ENCODE results near the gene SARDH. TPM values are rescaled to one million over a fixed set of nuclear protein-coding genes. Genes with fewer than 3 reads are reported as not detected.

The SARDH gene
- total RNA-seq, 6 experiments from 2014 or later, result 67.3 to 183 (median 101) TPM

- ATAC-seq, result no peak
- H3K4me3 ChIP-seq, result no peak overlapping the region
Measured at GRCh38 chr9:133704711-133705181, 33.4 kb downstream of the SARDH start.

GRCh38 chr9:133703591-133704399 is 34.4 kb downstream of the SARDH start:
- Histone ChIP-seq H3K27ac (no peak overlapping the region), H3K36me3 (peaks cover 0 to 33% (median 6%) of the 10 kb centered on the region in 4 donors), H3K27me3 (no peaks in the 10 kb centered on the region), H3K4me3 (no peak overlapping the region), H3K4me1 (no peaks in the 10 kb centered on the region), H3K9me3 (no peaks in the 10 kb centered on the region)
- ATAC-seq (peak in 1 of 4 donors; percentile 2), DNase-seq (peak in 1 of 3 donors; percentile 10)
- no CpG with 5 or more reads among the region's 21 CpGs for WGBS (ENCODE audit: insufficient coverage, low coverage, low lambda C conversion rate, missing lambda C conversion rate)
- intact Hi-C loops (cut with DNase I), result no loop called here
- TF ChIP-seq POLR2A (IDR thresholded peaks at IDR 0.05) (no peak), CTCF (IDR thresholded peaks at IDR 0.05) (no peak)

More at GRCh38 chr9:133704711-133705181, 33.4 kb downstream of the SARDH start:
- peaks cover 0 to 35% (median 7%) of the 10 kb centered on the region in 4 donors for H3K36me3 ChIP-seq
- TF ChIP-seq CTCF (IDR thresholded peaks at IDR 0.05), result no peak
- TF ChIP-seq POLR2A (IDR thresholded peaks at IDR 0.05), result no peak
- no peaks in the 10 kb centered on the region for H3K9me3 ChIP-seq
- no peak overlapping the region for H3K27ac ChIP-seq
- WGBS (ENCODE audit: insufficient coverage, low coverage, low lambda C conversion rate, missing lambda C conversion rate), result 33% methylated on average over 3 of the region's 23 CpGs
- DNase-seq, result peak in 1 of 3 donors; percentile 4
- no peaks in the 10 kb centered on the region for H3K27me3 ChIP-seq
- intact Hi-C loops (cut with DNase I), result no loop called here
- no peaks in the 10 kb centered on the region for H3K4me1 ChIP-seq

- intact Hi-C loops (cut with DNase I), result no loop called here
- H3K36me3 ChIP-seq, result peaks cover 0 to 36% (median 6%) of the 10 kb centered on the region in 4 donors
- no peak for ATAC-seq
- H3K9me3 ChIP-seq, result no peaks in the 10 kb centered on the region
- H3K4me1 ChIP-seq, result no peaks in the 10 kb centered on the region
- 83% methylated on average over 9 of the region's 39 CpGs for WGBS (ENCODE audit: insufficient coverage, low coverage, low lambda C conversion rate, missing lambda C conversion rate)
- H3K27ac ChIP-seq, result no peak overlapping the region
- H3K27me3 ChIP-seq, result no peaks in the 10 kb centered on the region
- no peak overlapping the region for H3K4me3 ChIP-seq
- peak in 2 of 3 donors; percentile 15 to 55 for DNase-seq
- TF ChIP-seq CTCF (IDR thresholded peaks at IDR 0.05), result no peak
- TF ChIP-seq POLR2A (IDR thresholded peaks at IDR 0.05), result no peak
Measured at GRCh38 chr9:133702798-133703590, 35.2 kb downstream of the SARDH start.

- no peak overlapping the region for H3K27ac ChIP-seq
- peaks cover 0 to 36% (median 6%) of the 10 kb centered on the region in 4 donors for H3K36me3 ChIP-seq
- H3K4me1 ChIP-seq, result no peaks in the 10 kb centered on the region
- H3K4me3 ChIP-seq, result no peak overlapping the region
- no peaks in the 10 kb centered on the region for H3K9me3 ChIP-seq
- H3K27me3 ChIP-seq, result no peaks in the 10 kb centered on the region
- DNase-seq, result peak in 2 of 3 donors; percentile 24 to 53
- WGBS (ENCODE audit: insufficient coverage, low coverage, low lambda C conversion rate, missing lambda C conversion rate), result 50% methylated on average over 2 of the region's 39 CpGs
- peak; percentile 5 to 52 (median 36) for ATAC-seq
- intact Hi-C loops (cut with DNase I), result no loop called here
- no peak for TF ChIP-seq CTCF (IDR thresholded peaks at IDR 0.05)
Measured at GRCh38 chr9:133701981-133702797, 36.0 kb downstream of the SARDH start.

Measured in right lobe of liver (tissue), 6 donors.